Measurements from ENCODE around the gene CACNA1C. TPM values are rescaled to one million over a fixed set of nuclear protein-coding genes. Genes with fewer than 3 reads are reported as not detected.

CACNA1C gene
- total RNA-seq, 1 experiment from 2014 or later = not detected

GRCh38 chr12:2360630-2361170 is 307.9 kb downstream of the CACNA1C start:
- no peak overlapping the region for H3K27ac ChIP-seq
- ChIA-PET POLR2A (ENCODE audit: unreplicated experiment) (no interaction called here), CTCF (interaction anchor here (0.6 kb wide), 1 partner anchor 287 kb away, joined by 3 read pairs; no protein-coding TSS in a partner anchor)
- no peak overlapping the region for H2AFZ ChIP-seq
- TF ChIP-seq EZH2 (IDR thresholded peaks at IDR 0.05; ENCODE audit: low read depth) = no peak
- peak; percentile 62 for TF ChIP-seq CTCF (conservative IDR thresholded peaks at IDR 0.05)
- no peak overlapping the region for H3K4me2 ChIP-seq
- no peaks in the 10 kb centered on the region for H3K4me1 ChIP-seq (replicated peaks; ENCODE audit: insufficient read depth)
- intact Hi-C loops (cut with micrococcal nuclease; ENCODE audit: unreplicated experiment) = no loop called here
- no TSS peak for BruUV-seq (replicated peaks)
- no peaks in the 10 kb centered on the region for H4K20me1 ChIP-seq (ENCODE audit: insufficient read depth)
- no peaks in the 10 kb centered on the region for H3K9me2 ChIP-seq (ENCODE audit: insufficient read depth)
- no peak overlapping the region for H3K4me3 ChIP-seq
- H3K9me3 ChIP-seq (ENCODE audit: insufficient read depth, low read depth) = no peaks in the 10 kb centered on the region
- H3K27me3 ChIP-seq (ENCODE audit: insufficient read depth, low read depth) = peaks cover 80% of the 10 kb centered on the region
- no peak for DNase-seq
- no peaks in the 10 kb centered on the region for H3K79me2 ChIP-seq (ENCODE audit: low read depth)
- no peaks in the 10 kb centered on the region for H3K36me3 ChIP-seq (ENCODE audit: low read depth)
- H3F3A ChIP-seq (ENCODE audit: insufficient read depth, low read depth) = no peaks in the 10 kb centered on the region

- no peak overlapping the region for H3K4me3 ChIP-seq
- no peaks in the 10 kb centered on the region for H4K20me1 ChIP-seq (ENCODE audit: insufficient read depth)
- H3K27me3 ChIP-seq (ENCODE audit: insufficient read depth, low read depth) = peaks cover 54% of the 10 kb centered on the region
- H3K4me2 ChIP-seq = no peak overlapping the region
- no TSS peak for BruUV-seq (replicated peaks)
- H2AFZ ChIP-seq = no peak overlapping the region
- no peaks in the 10 kb centered on the region for H3F3A ChIP-seq (ENCODE audit: insufficient read depth, low read depth)
- ChIA-PET POLR2A (ENCODE audit: unreplicated experiment) (no interaction called here), CTCF (no interaction called here)
- no peak overlapping the region for H3K27ac ChIP-seq
- H3K36me3 ChIP-seq (ENCODE audit: low read depth) = no peaks in the 10 kb centered on the region
- H3K9me2 ChIP-seq (ENCODE audit: insufficient read depth) = no peaks in the 10 kb centered on the region
- no peaks in the 10 kb centered on the region for H3K79me2 ChIP-seq (ENCODE audit: low read depth)
- intact Hi-C loops (cut with micrococcal nuclease; ENCODE audit: unreplicated experiment) = no loop called here
- DNase-seq = no peak
- H3K4me1 ChIP-seq (replicated peaks; ENCODE audit: insufficient read depth) = no peaks in the 10 kb centered on the region
- TF ChIP-seq EZH2 (IDR thresholded peaks at IDR 0.05; ENCODE audit: low read depth) = no peak
- TF ChIP-seq CTCF (conservative IDR thresholded peaks at IDR 0.05) = no peak
- H3K9me3 ChIP-seq (ENCODE audit: insufficient read depth, low read depth) = no peaks in the 10 kb centered on the region
Observed at GRCh38 chr12:2363836-2364609, 311.2 kb downstream of the CACNA1C start.

GRCh38 chr12:2364631-2365051 is 311.9 kb downstream of the CACNA1C start:
- intact Hi-C loops (cut with micrococcal nuclease; ENCODE audit: unreplicated experiment) = no loop called here
- TF ChIP-seq CTCF (conservative IDR thresholded peaks at IDR 0.05) (no peak), EZH2 (IDR thresholded peaks at IDR 0.05; ENCODE audit: low read depth) (no peak)
- Histone ChIP-seq H3K9me3 (ENCODE audit: insufficient read depth, low read depth) (no peaks in the 10 kb centered on the region), H3K27me3 (ENCODE audit: insufficient read depth, low read depth) (peaks cover 48% of the 10 kb centered on the region), H3K36me3 (ENCODE audit: low read depth) (no peaks in the 10 kb centered on the region), H4K20me1 (ENCODE audit: insufficient read depth) (no peaks in the 10 kb centered on the region), H3F3A (ENCODE audit: insufficient read depth, low read depth) (no peaks in the 10 kb centered on the region), H2AFZ (no peak overlapping the region), H3K27ac (no peak overlapping the region), H3K79me2 (ENCODE audit: low read depth) (no peaks in the 10 kb centered on the region), H3K4me1 (replicated peaks; ENCODE audit: insufficient read depth) (no peaks in the 10 kb centered on the region), H3K4me2 (no peak overlapping the region), H3K4me3 (no peak overlapping the region), H3K9me2 (ENCODE audit: insufficient read depth) (no peaks in the 10 kb centered on the region)
- BruUV-seq (replicated peaks) = no TSS peak
- ChIA-PET CTCF (no interaction called here), POLR2A (ENCODE audit: unreplicated experiment) (no interaction called here)
- no peak for DNase-seq

All from PC-9 (cell line).